WERI-Rb-1 (cell line): ENCODE results near the gene NDUFS7.

Experiments
- DNase-seq: peaks from one replicate; pipeline ENCODE4 v3.0.0-alpha.2; 2020
- H3K27ac ChIP-seq: fragments of 250-450 bp; sonication (Bioruptor Pico); 2 replicates; pipeline ENCODE4 v1.5.1; 2020; ENCODE audit warnings: mild to moderate bottlenecking, moderate library complexity
- H3K27me3 ChIP-seq: fragments of 250-450 bp; sonication (Bioruptor Pico); 2 replicates; pipeline ENCODE4 v1.5.1; 2021; ENCODE audit warnings: mild to moderate bottlenecking, low read depth, moderate library complexity; ENCODE audit not compliant: insufficient read depth, severe bottlenecking
- H3K36me3 ChIP-seq: fragments of 250-450 bp; sonication (Bioruptor Pico); 2 replicates; pipeline ENCODE4 v1.5.1; 2020; ENCODE audit warnings: mild to moderate bottlenecking, moderate library complexity
- H3K4me3 ChIP-seq: 2 replicates; pipeline ENCODE4 v1.5.1; 2011; ENCODE audit warnings: low read depth, mild to moderate bottlenecking, control low read depth, low read length
- H3K9me3 ChIP-seq: fragments of 250-450 bp; sonication (Bioruptor Pico); 2 replicates; pipeline ENCODE4 v1.5.1; 2021; ENCODE audit warnings: mild to moderate bottlenecking, moderate library complexity; ENCODE audit not compliant: severe bottlenecking
- TF ChIP-seq, protein P1 (sequence below): IDR thresholded peaks from 2 replicates; pipeline ENCODE4 v1.5.1; 2011; ENCODE audit warnings: low read depth, mild to moderate bottlenecking, control low read depth, inconsistent platforms, low read length

Gene NDUFS7

DNA sequence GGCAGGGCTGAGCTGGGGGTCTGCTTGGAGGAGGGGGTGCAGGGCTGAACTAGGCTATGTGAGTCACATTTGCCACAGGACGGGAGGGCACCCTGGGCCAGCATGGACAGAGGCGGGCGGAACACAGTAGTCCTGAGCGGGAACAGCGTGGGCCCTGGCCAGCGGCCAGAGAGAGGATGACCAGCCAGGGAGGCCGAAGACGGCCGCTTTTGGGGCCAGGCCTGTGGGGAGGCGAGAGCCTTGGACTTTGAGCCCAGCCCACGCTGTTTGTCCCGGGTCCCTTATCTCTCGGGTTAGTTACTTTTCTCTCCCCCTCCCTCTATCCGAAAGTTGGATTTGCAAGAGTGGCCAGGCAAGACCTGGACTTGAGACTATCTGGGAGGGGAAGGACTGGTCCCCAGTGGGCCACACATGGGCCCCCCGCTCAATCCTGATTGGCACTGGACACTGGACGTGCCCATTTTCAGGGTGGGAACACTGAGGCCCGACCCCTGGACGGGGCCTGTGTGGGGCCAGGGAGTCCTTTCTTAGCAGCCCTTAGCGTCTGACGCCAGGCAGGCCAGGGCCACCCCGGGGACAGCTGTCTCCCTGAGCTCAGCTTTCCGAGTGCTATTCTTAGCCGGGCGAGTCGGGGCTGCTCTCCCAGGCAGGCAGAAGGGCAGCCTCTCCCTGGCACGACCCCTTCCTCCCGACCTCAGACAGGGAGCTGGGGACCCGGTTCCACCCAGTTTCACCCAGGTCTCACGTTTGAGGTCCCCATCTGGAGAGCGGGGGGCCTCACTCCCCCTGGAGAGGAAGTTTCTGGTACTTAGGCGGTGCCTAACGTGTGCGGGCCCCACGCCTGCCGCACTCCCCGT, 16.8 kb downstream of the NDUFS7 start:
- Histone ChIP-seq H3K9me3 (no peaks in the 10 kb centered on the region), H3K27me3 (no peaks in the 10 kb centered on the region), H3K27ac (peak overlapping the region; percentile 84), H3K36me3 (peaks cover 32% of the 10 kb centered on the region), H3K4me3 (peak overlapping the region; percentile 94)
- DNase-seq, result peak; percentile 78
- TF ChIP-seq, protein P1, sequence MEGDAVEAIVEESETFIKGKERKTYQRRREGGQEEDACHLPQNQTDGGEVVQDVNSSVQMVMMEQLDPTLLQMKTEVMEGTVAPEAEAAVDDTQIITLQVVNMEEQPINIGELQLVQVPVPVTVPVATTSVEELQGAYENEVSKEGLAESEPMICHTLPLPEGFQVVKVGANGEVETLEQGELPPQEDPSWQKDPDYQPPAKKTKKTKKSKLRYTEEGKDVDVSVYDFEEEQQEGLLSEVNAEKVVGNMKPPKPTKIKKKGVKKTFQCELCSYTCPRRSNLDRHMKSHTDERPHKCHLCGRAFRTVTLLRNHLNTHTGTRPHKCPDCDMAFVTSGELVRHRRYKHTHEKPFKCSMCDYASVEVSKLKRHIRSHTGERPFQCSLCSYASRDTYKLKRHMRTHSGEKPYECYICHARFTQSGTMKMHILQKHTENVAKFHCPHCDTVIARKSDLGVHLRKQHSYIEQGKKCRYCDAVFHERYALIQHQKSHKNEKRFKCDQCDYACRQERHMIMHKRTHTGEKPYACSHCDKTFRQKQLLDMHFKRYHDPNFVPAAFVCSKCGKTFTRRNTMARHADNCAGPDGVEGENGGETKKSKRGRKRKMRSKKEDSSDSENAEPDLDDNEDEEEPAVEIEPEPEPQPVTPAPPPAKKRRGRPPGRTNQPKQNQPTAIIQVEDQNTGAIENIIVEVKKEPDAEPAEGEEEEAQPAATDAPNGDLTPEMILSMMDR, result no peak

DNA sequence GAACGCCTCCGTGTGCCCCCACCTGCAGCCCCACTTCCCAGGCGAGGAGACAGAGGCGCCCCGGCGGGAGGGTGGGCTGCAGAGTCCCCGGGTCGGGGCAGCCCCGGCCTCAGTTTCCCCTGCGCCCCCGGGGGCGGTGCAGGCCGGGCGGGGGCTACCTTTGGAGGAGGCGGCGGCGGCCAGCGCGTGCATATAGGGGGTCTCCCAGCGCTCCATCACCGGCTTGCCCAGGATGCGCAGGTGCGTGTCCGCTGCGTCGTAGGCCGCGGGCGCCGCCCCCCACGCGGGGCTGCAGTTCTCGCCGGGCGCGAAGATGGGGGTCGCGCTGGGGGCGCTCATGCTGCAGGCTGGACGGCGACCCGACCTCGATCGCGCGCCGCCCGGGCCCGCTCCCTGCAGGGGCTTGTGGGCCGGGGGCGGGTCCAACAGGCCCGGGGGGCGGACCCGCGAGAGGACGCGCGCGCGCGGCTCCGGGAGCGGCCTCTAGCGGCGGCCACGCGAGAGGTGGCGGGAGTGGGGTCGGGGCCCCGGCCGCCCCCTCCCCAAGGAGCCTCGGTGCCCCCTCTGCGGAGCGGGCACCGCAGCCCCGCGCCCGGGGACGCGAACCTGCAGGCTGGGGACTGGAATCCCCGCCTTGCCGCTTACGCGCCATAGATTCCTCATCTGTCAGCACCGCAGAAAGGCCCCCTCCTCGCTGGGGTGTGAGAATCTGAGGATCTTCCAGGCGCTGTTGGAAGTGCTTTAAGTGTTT, 17.6 kb downstream of the NDUFS7 start, which contains the start of gene GAMT:
TSS of gene GAMT (minus strand) at position 405 of the 751 bp plus-strand sequence. CDS start at position 339, 66 bp downstream.
- H3K27ac ChIP-seq, result peak within 1 kb of the TSS; percentile 84
- DNase-seq, result peak; percentile 69
- H3K4me3 ChIP-seq, result peak within 1 kb of the TSS; percentile 94
- no peaks in the 10 kb centered on the region for H3K9me3 ChIP-seq
- H3K27me3 ChIP-seq, result no peaks in the 10 kb centered on the region
- H3K36me3 ChIP-seq, result peaks cover 30% of the 10 kb centered on the region
- TF ChIP-seq, protein P1, result peak; percentile 62

DNA sequence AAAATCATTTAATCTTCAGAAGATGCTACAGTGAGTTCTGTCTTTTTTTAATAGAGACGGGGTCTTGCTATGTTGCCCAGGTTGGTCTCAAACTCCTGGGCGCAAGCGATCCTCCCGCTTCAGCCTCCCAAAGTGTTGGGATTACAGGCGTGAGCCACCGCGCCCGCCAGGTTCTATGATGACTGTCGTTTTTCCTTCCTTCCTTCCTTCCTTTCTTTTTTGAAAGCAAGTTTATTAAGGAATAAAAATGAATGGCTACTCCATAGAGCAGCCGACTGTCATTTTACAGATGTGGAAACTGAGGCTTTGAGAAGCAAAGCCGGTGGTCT, 18.1 kb downstream of the NDUFS7 start:
- TF ChIP-seq, protein P1, result no peak
- Histone ChIP-seq H3K4me3 (peak overlapping the region; percentile 94), H3K27ac (peak overlapping the region; percentile 84)

DNA sequence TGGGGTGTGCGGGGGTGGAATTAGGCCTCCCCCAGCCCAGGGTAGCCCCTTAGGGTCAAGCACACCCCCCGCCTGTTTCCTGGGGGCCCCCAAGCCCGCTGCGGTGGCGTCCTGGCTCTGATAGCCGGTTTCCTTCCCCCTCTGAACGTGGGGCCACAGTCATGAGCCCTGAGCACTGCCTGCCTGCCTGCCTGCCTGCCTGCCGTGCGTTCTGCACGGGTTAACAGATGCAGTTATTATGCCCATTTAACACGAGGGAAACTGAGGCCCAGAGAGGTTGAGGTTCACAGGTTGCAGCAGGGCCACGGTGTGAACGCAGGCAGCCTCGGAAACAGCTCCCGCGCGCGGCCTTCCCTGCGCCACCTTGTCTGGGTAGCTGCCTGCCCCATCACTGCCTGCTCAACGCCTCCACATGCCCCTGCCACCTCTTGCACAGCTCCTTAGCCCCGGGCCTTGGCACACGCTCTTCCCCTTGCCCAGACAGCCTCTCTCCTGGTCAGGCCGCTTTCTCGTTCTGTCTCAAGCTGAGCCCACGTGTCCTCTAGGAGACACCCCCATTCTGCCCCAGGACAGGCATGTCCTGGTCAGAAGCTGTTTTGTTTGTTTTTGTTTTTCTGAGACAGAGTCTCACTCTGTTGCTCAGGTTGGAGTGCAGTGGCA, 18.8 kb downstream of the NDUFS7 start:
- H3K27ac ChIP-seq, result no peak overlapping the region
- TF ChIP-seq, protein P1, result no peak

More for the DNA sequence above, 18.1 kb downstream of the NDUFS7 start:
- Histone ChIP-seq H3K36me3 (peaks cover 30% of the 10 kb centered on the region), H3K27me3 (no peaks in the 10 kb centered on the region), H3K9me3 (no peaks in the 10 kb centered on the region)
- no peak for DNase-seq

GRCh38 chr19:1406774-1407527, 23.2 kb downstream of the NDUFS7 start:
- Histone ChIP-seq H3K27me3 (no peaks in the 10 kb centered on the region), H3K4me3 (peak overlapping the region; percentile 70), H3K9me3 (no peaks in the 10 kb centered on the region), H3K27ac (peak overlapping the region; percentile 77), H3K36me3 (peaks cover 39% of the 10 kb centered on the region)
- peak; percentile 98 for DNase-seq
- TF ChIP-seq, protein P1, result peak; percentile 55

More for the DNA sequence above, 18.8 kb downstream of the NDUFS7 start:
- no peak for DNase-seq
- no peaks in the 10 kb centered on the region for H3K27me3 ChIP-seq
- no peaks in the 10 kb centered on the region for H3K9me3 ChIP-seq
- no peak overlapping the region for H3K4me3 ChIP-seq
- peaks cover 24% of the 10 kb centered on the region for H3K36me3 ChIP-seq
